Measurements from ENCODE around the gene RASGRF1.
"Not testable (repeated sequence)": the region's sequence is repeated elsewhere in the genome, so short reads cannot be mapped to it uniquely, and the experiment has no call there.

Gene RASGRF1

GRCh38 chr15:79003896-79004295 lies 86.7 kb downstream of the RASGRF1 start:
- DNase-seq = no peak

GRCh38 chr15:79003301-79003700 lies 87.3 kb downstream of the RASGRF1 start:
- no peak for DNase-seq

GRCh38 chr15:79002581-79002980 lies 88.0 kb downstream of the RASGRF1 start:
- no peak for DNase-seq

- no peak for DNase-seq
These were observed 90.9 kb downstream of the RASGRF1 start for GRCh38 chr15:78999636-79000035.

GRCh38 chr15:78998526-78998925 lies 92.1 kb downstream of the RASGRF1 start:
- DNase-seq = no peak

- DNase-seq = no peak
These were observed 92.5 kb downstream of the RASGRF1 start for GRCh38 chr15:78997981-78998499.

GRCh38 chr15:78996894-78997275 lies 93.7 kb downstream of the RASGRF1 start:
- no peak for DNase-seq

GRCh38 chr15:78995921-78996893 lies 94.4 kb downstream of the RASGRF1 start:
- no peak for DNase-seq

GRCh38 chr15:78995161-78995560 lies 95.4 kb downstream of the RASGRF1 start:
- DNase-seq = not testable (repeated sequence)

GRCh38 chr15:78993931-78994530 lies 96.5 kb downstream of the RASGRF1 start:
- DNase-seq = no peak

- DNase-seq = no peak
These were observed 97.2 kb downstream of the RASGRF1 start for GRCh38 chr15:78993257-78993930.

GRCh38 chr15:78992416-78993256 lies 97.9 kb downstream of the RASGRF1 start:
- DNase-seq = no peak

GRCh38 chr15:78991879-78992278 lies 98.7 kb downstream of the RASGRF1 start:
- no peak for DNase-seq

GRCh38 chr15:78991476-78991875 lies 99.1 kb downstream of the RASGRF1 start:
- no peak for DNase-seq

- DNase-seq = no peak
These were observed 100.3 kb downstream of the RASGRF1 start for GRCh38 chr15:78990278-78990677.

- no peak for DNase-seq
These were observed 100.8 kb downstream of the RASGRF1 start for GRCh38 chr15:78989701-78990240.

- no peak for DNase-seq
These were observed 102.1 kb downstream of the RASGRF1 start for GRCh38 chr15:78988361-78988911.

GRCh38 chr15:78987556-78988360 lies 102.8 kb downstream of the RASGRF1 start:
- DNase-seq = no peak

- DNase-seq = no peak
These were observed 104.6 kb downstream of the RASGRF1 start for GRCh38 chr15:78985859-78986475.

GRCh38 chr15:78984041-78984440 lies 106.5 kb downstream of the RASGRF1 start:
- no peak for DNase-seq
